ENCODE data around the gene TTBK2. TPM values are rescaled to one million over a fixed set of nuclear protein-coding genes. Genes with fewer than 3 reads are reported as not detected.

The TTBK2 gene
- total and polyA plus RNA-seq, 2 donors (not counting 1 experiment from before 2014, with no cell fraction given), result 4.3 to 39.6 TPM

- no peaks in the 10 kb centered on the region for H3K36me3 ChIP-seq (replicated peaks in 1 of 2; ENCODE audit: control extremely low read depth in 1 of 2, control insufficient read depth in 1 of 2, extremely low read depth in 1 of 2, insufficient read depth in 2 of 2, low read length in 1 of 2)
- H2AFZ ChIP-seq (ENCODE audit: insufficient read depth, low read depth, low read length, poor library complexity, severe bottlenecking), result no peak overlapping the region
- WGBS (ENCODE audit: insufficient coverage), result no CpG with 5 or more reads among the region's 5 CpGs
- H3K9me3 ChIP-seq (ENCODE audit: control extremely low read depth in 1 of 3, control insufficient read depth in 2 of 3, insufficient read depth in 1 of 3, low read length in 2 of 3), result no peaks in the 10 kb centered on the region
- no peak overlapping the region for H3K4me3 ChIP-seq (ENCODE audit: control extremely low read depth in 1 of 5, extremely low read depth in 1 of 5, insufficient read depth in 1 of 5, low read depth in 2 of 5, low read length in 4 of 5)
- Mint-ChIP-seq H3K27ac (no peak overlapping the region), H3K4me3 (no peak overlapping the region), H3K4me1 (peaks cover 50% of the 10 kb centered on the region), H3K27me3 (no peaks in the 10 kb centered on the region), H3K9me3 (ENCODE audit: insufficient read depth) (no peaks in the 10 kb centered on the region)
- no peak for ATAC-seq (ENCODE audit: low read depth)
- CTCF ChIA-PET, result interaction anchor here (2.5 kb wide), 1 partner anchor 9 kb away, joined by 11 read pairs; no protein-coding TSS in a partner anchor
- peaks cover 12 to 27% of the 10 kb centered on the region in 2 donors for H3K4me1 ChIP-seq (ENCODE audit: control insufficient read depth in 2 of 2, insufficient read depth in 2 of 2, low read length in 2 of 2)
- TF ChIP-seq, protein P1, sequence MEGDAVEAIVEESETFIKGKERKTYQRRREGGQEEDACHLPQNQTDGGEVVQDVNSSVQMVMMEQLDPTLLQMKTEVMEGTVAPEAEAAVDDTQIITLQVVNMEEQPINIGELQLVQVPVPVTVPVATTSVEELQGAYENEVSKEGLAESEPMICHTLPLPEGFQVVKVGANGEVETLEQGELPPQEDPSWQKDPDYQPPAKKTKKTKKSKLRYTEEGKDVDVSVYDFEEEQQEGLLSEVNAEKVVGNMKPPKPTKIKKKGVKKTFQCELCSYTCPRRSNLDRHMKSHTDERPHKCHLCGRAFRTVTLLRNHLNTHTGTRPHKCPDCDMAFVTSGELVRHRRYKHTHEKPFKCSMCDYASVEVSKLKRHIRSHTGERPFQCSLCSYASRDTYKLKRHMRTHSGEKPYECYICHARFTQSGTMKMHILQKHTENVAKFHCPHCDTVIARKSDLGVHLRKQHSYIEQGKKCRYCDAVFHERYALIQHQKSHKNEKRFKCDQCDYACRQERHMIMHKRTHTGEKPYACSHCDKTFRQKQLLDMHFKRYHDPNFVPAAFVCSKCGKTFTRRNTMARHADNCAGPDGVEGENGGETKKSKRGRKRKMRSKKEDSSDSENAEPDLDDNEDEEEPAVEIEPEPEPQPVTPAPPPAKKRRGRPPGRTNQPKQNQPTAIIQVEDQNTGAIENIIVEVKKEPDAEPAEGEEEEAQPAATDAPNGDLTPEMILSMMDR (IDR thresholded peaks at IDR 0.05), result no peak
- TF ChIP-seq EZH2 (IDR thresholded peaks at IDR 0.05; ENCODE audit: borderline replicate concordance, insufficient read depth, low read depth, low read length, poor library complexity, severe bottlenecking), result no peak
- H4K20me1 ChIP-seq (ENCODE audit: control insufficient read depth, insufficient read depth, low read length, poor library complexity, severe bottlenecking), result no peaks in the 10 kb centered on the region
- intact Hi-C loops (cut with micrococcal nuclease), result no loop called here
- no peak overlapping the region for H3K4me2 ChIP-seq (replicated peaks; ENCODE audit: low read depth, low read length, poor library complexity, severe bottlenecking)
- POLR2A ChIA-PET, result no interaction called here
- H3K27me3 ChIP-seq (replicated peaks in 1 of 4; ENCODE audit: control extremely low read depth in 1 of 4, control insufficient read depth in 3 of 4, insufficient read depth in 4 of 4, low read length in 3 of 4), result no peaks in the 10 kb centered on the region
- DNase-seq, result no peak
- H3K27ac ChIP-seq (ENCODE audit: low read length in 2 of 2), result no peak overlapping the region
- H3K9ac ChIP-seq (ENCODE audit: low read length), result no peak overlapping the region
- peaks cover 58% of the 10 kb centered on the region for H3K79me2 ChIP-seq (ENCODE audit: control insufficient read depth, insufficient read depth, low read length)
Measured at GRCh38 chr15:42918047-42918446, 2.5 kb downstream of the TTBK2 start.

- H3K27me3 ChIP-seq (replicated peaks in 1 of 4; ENCODE audit: control extremely low read depth in 1 of 4, control insufficient read depth in 3 of 4, insufficient read depth in 4 of 4, low read length in 3 of 4), result no peaks in the 10 kb centered on the region
- Mint-ChIP-seq H3K4me1 (peaks cover 42% of the 10 kb centered on the region), H3K27me3 (no peaks in the 10 kb centered on the region), H3K4me3 (no peak overlapping the region), H3K9me3 (ENCODE audit: insufficient read depth) (no peaks in the 10 kb centered on the region), H3K27ac (no peak overlapping the region)
- no peak for DNase-seq
- POLR2A ChIA-PET, result interaction anchor here (0.6 kb wide), 1 partner anchor 285 kb away, joined by 8 read pairs; no protein-coding TSS in a partner anchor
- peaks cover 12 to 19% of the 10 kb centered on the region in 2 donors for H3K4me1 ChIP-seq (ENCODE audit: control insufficient read depth in 2 of 2, insufficient read depth in 2 of 2, low read length in 2 of 2)
- WGBS (ENCODE audit: insufficient coverage), result 77% methylated on average over 2 of the region's 3 CpGs
- H3K9ac ChIP-seq (ENCODE audit: low read length), result no peak overlapping the region
- CTCF ChIA-PET, result interaction anchor here (1.5 kb wide), 1 partner anchor 11 kb away, joined by 7 read pairs; no protein-coding TSS in a partner anchor
- H3K79me2 ChIP-seq (ENCODE audit: control insufficient read depth, insufficient read depth, low read length), result peaks cover 76% of the 10 kb centered on the region
- H3K4me2 ChIP-seq (replicated peaks; ENCODE audit: low read depth, low read length, poor library complexity, severe bottlenecking), result no peak overlapping the region
- H3K9me3 ChIP-seq (ENCODE audit: control extremely low read depth in 1 of 3, control insufficient read depth in 2 of 3, insufficient read depth in 1 of 3, low read length in 2 of 3), result no peaks in the 10 kb centered on the region
- H3K27ac ChIP-seq (ENCODE audit: low read length in 2 of 2), result no peak overlapping the region
- intact Hi-C loops (cut with micrococcal nuclease), result no loop called here
- TF ChIP-seq EZH2 (IDR thresholded peaks at IDR 0.05; ENCODE audit: borderline replicate concordance, insufficient read depth, low read depth, low read length, poor library complexity, severe bottlenecking), result no peak
- TF ChIP-seq, protein P1 (IDR thresholded peaks at IDR 0.05), result no peak
- ATAC-seq (ENCODE audit: low read depth), result no peak
- H3K36me3 ChIP-seq (replicated peaks in 1 of 2; ENCODE audit: control extremely low read depth in 1 of 2, control insufficient read depth in 1 of 2, extremely low read depth in 1 of 2, insufficient read depth in 2 of 2, low read length in 1 of 2), result no peaks in the 10 kb centered on the region
- peaks cover 6% of the 10 kb centered on the region for H4K20me1 ChIP-seq (ENCODE audit: control insufficient read depth, insufficient read depth, low read length, poor library complexity, severe bottlenecking)
- H3K4me3 ChIP-seq (ENCODE audit: control extremely low read depth in 1 of 5, extremely low read depth in 1 of 5, insufficient read depth in 1 of 5, low read depth in 2 of 5, low read length in 4 of 5), result no peak overlapping the region
- no peak overlapping the region for H2AFZ ChIP-seq (ENCODE audit: insufficient read depth, low read depth, low read length, poor library complexity, severe bottlenecking)
Measured at GRCh38 chr15:42915654-42916315, 4.8 kb downstream of the TTBK2 start.

Data from B cell (primary cell).